ENCODE data around the gene CD7. TPM values are rescaled to one million over a fixed set of nuclear protein-coding genes. Genes with fewer than 3 reads are reported as not detected.

The CD7 gene
- total RNA-seq, 1 donor from 2014 or later = 345 TPM

DNA sequence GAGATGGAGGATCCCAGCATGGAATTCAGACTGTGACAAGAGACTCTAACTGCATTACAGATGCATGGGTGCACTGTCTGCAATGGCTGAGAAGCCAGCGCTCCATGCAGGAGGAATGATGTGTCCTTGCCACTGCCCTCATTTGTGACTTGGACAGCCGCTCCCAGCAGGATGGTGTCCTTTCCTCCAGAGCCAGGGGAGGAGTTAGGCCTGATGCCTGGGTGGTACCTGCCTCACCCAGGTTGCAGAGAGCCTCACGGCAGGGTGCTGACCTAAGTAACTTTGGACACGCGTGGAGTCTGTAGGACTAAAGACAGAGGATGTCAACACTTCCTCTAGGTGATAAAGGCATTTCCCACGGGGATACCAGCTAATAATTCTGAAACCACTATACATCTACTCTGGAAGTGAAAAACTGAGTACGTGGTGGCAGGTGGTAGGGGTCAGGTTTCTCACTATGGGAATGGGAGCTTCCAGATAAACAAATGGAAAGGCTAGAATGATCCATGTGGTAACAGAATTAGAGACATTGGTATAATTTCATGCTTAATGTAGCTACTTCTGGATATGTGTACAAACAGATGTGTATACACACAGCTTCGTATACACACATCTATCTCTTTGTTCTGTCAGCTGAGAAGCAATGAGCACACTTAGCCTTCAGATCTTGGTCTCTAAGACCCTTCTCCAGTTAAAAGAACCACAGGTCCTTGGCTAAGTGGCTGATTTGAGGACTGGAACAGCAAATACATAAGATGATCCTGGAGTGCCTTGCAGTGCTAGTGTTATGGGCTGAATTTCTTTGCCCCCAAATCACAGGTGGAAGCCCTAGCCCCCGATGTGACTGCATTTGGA, 30.2 kb downstream of the CD7 start:
- H3K9me3 Mint-ChIP-seq = no peaks in the 10 kb centered on the region
- intact Hi-C loops (cut with micrococcal nuclease) = no loop called here
- peaks cover 3% of the 10 kb centered on the region for H3K36me3 Mint-ChIP-seq (ENCODE audit: low read depth)
- H3K4me1 Mint-ChIP-seq (ENCODE audit: low read depth) = peaks cover 25% of the 10 kb centered on the region
- no peak overlapping the region for H3K4me3 Mint-ChIP-seq (ENCODE audit: low read depth)
- DNase-seq (ENCODE audit: low spot score) = no peak
- no peak overlapping the region for H3K27ac Mint-ChIP-seq
- peaks cover 5% of the 10 kb centered on the region for H3K27me3 Mint-ChIP-seq (ENCODE audit: low read depth)

DNA sequence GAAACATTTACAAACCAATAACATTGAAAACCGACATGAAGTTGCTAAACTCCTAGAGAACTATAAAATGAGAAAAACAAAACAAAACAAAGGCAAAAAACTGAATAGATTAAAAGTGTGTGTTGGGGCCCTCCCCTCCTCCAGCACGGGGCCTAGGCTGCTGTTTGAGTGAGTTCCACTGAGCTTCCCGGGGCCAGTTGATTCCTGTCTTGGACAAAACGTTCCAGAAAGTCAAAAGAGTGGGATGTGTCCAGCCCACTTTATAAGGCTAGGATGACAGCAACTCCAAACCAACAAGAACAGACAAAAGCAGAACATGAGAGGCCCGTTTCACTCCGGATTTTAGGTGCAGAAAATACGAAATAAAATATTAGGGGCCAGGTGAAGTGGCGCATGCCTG, 32.3 kb downstream of the CD7 start:
- peaks cover 5% of the 10 kb centered on the region for H3K27me3 Mint-ChIP-seq (ENCODE audit: low read depth)
- intact Hi-C loops (cut with micrococcal nuclease) = no loop called here

DNA sequence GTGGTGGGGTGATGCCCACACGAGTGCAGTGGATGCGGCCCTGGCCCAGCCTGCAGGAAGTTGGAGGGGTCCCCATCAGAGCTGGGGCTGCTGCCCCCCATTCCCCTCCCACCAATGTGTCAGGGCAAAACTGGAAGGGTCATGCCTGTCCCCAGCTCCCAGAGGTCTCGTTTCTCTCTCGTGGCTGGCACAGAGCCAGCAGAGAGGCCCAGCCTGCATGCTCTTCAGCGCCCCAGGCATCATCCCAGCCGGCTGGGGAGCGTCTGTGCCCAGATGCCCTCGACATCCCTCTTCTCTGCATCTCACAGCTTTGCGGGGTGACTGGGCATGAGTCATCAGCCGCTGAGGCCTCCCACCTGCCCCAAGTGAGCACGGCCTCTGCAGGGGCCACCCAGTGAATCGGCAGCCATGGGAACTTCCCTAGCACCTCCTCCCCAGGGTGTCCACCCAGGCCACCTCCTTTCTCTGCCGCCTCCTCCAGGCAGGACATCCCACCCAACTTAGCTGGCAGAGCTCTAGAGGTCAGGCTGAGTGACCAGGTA, 34.1 kb downstream of the CD7 start:
- no peak overlapping the region for H3K4me3 Mint-ChIP-seq (ENCODE audit: low read depth)
- H3K27me3 Mint-ChIP-seq (ENCODE audit: low read depth) = peaks cover 5% of the 10 kb centered on the region
- H3K36me3 Mint-ChIP-seq (ENCODE audit: low read depth) = no peaks in the 10 kb centered on the region
- H3K4me1 Mint-ChIP-seq (ENCODE audit: low read depth) = peaks cover 22% of the 10 kb centered on the region
- no peaks in the 10 kb centered on the region for H3K9me3 Mint-ChIP-seq
- no peak for DNase-seq (ENCODE audit: low spot score)
- intact Hi-C loops (cut with micrococcal nuclease) = no loop called here
- H3K27ac Mint-ChIP-seq = peak overlapping the region; percentile 19

More for the DNA sequence above, 32.3 kb downstream of the CD7 start:
- DNase-seq (ENCODE audit: low spot score) = no peak
- H3K27ac Mint-ChIP-seq = no peak overlapping the region
- peaks cover 25% of the 10 kb centered on the region for H3K4me1 Mint-ChIP-seq (ENCODE audit: low read depth)
- H3K4me3 Mint-ChIP-seq (ENCODE audit: low read depth) = no peak overlapping the region
- no peaks in the 10 kb centered on the region for H3K36me3 Mint-ChIP-seq (ENCODE audit: low read depth)
- no peaks in the 10 kb centered on the region for H3K9me3 Mint-ChIP-seq

DNA sequence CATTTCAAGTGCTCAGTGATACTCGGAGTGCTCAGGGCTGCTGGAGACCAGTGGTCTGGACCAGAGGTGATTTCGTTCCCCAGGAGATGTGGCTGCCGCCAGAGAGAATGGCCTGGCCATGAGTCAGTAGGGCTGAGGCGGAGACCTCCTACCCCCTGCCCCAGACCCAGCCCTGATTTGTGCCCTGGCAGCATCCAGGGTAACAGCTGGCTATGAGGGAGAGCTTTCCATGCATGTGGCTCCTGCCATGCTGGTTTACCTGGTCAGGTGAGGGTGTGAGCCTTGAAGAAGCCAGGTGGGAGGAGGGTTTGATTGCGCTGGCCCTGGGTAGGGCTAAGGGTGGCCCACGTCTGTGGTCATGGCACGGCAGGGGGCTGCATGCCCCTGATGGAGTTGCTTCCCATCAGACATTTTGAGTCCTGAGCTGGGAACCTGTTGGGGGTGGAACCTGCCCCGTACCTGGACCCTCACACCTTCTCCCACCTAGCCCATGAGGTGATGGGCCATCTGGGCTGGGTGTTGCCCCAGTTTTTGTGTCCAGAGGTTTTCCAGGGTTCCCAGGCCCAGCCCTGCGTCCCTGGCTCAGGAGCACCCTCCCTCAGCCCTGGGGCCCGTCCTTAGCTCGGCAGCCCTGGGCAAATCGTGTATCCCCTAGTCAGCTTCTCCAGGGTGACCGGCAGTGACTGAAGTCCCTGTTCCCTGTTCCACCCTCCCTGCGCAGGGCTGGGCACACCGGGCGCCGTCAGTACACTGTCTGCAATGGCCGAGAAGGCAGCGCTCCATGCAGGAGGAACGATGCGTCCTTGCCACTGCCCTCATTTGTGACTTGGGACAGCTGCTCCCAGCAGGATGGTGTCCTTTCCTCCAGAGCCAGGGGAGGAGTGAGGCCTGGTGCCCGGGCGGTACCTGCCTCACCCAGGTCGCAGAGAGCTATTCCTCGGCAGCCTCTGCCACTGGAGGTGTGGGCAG, 34.9 kb downstream of the CD7 start:
- Mint-ChIP-seq H3K27me3 (ENCODE audit: low read depth) (peaks cover 5% of the 10 kb centered on the region), H3K27ac (no peak overlapping the region), H3K4me1 (ENCODE audit: low read depth) (peaks cover 18% of the 10 kb centered on the region), H3K9me3 (no peaks in the 10 kb centered on the region), H3K4me3 (ENCODE audit: low read depth) (no peak overlapping the region), H3K36me3 (ENCODE audit: low read depth) (no peaks in the 10 kb centered on the region)
- DNase-seq (ENCODE audit: low spot score) = no peak
- intact Hi-C loops (cut with micrococcal nuclease) = no loop called here

DNA sequence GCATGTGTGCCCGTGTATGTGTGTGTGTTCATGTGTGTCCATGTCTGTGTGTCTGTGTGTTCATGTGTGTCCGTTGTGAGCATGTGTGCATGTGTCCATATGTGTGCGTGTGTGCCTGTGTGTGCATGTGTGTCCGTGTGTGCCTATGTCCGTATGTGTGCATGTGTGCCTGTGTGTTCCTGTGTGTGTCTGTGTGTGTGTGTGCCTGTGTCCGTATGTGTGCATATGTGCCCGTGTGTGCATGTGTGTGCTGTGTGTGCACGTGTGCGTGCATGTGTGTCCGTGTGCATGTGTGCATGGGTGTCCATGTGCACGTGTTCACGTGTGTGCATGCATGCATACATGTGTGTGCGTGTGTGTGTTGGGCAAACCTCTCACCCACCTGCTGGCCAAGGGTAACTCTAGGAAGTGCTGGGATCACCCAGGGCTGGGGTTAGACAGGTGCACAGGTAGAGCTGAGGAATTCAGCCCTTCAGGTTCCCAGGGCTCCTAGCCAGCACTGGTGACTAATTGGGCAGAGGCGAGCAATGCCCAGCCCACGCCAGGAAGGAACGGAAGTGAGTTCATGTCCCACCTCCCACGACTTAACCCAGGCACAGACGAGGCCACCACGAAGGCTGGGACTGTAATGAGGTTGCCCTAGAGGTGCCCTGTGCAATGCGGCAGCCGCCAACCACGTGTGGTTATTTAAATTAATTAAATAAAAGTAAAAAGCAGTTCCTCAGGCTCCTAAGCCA, 35.7 kb downstream of the CD7 start:
- no peaks in the 10 kb centered on the region for H3K9me3 Mint-ChIP-seq
- no peak for DNase-seq (ENCODE audit: low spot score)
- peaks cover 5% of the 10 kb centered on the region for H3K27me3 Mint-ChIP-seq (ENCODE audit: low read depth)
- no peaks in the 10 kb centered on the region for H3K36me3 Mint-ChIP-seq (ENCODE audit: low read depth)
- H3K4me1 Mint-ChIP-seq (ENCODE audit: low read depth) = peaks cover 14% of the 10 kb centered on the region
- H3K27ac Mint-ChIP-seq = no peak overlapping the region
- H3K4me3 Mint-ChIP-seq (ENCODE audit: low read depth) = no peak overlapping the region
- intact Hi-C loops (cut with micrococcal nuclease) = no loop called here

DNA sequence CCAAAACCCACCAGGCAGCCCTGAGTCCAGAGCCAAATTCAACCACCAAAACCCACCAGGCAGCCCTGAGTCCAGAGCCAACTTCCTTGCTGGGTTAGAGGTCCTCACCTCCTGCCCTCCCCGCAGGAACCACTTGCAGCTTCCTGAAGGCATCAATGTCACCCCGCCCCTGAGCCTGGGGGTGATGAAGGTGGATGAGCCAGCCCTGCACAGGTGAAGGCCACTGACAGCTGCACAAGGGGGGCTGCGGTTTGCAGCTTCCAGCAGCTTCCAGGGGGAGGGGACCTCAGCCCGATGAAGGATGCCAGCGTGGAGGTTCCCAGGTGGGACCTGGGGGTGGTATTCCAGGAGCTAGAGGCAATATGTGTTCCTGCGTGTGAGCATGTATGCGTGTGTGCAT, 36.3 kb downstream of the CD7 start:
- Mint-ChIP-seq H3K4me1 (ENCODE audit: low read depth) (peaks cover 14% of the 10 kb centered on the region), H3K4me3 (ENCODE audit: low read depth) (no peak overlapping the region), H3K36me3 (ENCODE audit: low read depth) (no peaks in the 10 kb centered on the region), H3K9me3 (no peaks in the 10 kb centered on the region), H3K27me3 (ENCODE audit: low read depth) (peaks cover 5% of the 10 kb centered on the region), H3K27ac (no peak overlapping the region)
- DNase-seq (ENCODE audit: low spot score) = no peak
- intact Hi-C loops (cut with micrococcal nuclease) = no loop called here

DNA sequence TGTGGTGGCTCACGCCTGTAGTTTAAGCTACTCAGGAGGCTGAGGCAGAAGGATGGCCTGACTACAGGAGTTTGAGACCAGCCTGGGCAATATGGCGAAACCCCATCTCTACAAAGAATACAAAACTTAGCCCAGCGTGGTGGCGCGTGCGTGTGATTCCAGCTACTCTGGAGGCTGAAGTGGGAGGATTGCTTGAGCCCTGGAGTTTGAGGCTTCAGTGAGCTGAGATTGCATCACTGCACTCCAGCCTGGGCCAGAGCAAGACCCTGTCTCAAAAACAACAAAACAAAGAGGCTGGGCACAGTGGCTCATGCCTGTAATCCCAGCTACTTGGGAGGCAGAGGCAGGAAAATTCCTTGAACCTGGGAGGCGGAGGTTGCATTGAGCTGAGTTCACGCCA, 36.9 kb downstream of the CD7 start:
- DNase-seq (ENCODE audit: low spot score) = no peak
- no peaks in the 10 kb centered on the region for H3K36me3 Mint-ChIP-seq (ENCODE audit: low read depth)
- no peak overlapping the region for H3K27ac Mint-ChIP-seq
- intact Hi-C loops (cut with micrococcal nuclease) = no loop called here
- no peaks in the 10 kb centered on the region for H3K9me3 Mint-ChIP-seq
- H3K4me1 Mint-ChIP-seq (ENCODE audit: low read depth) = peaks cover 14% of the 10 kb centered on the region
- peaks cover 5% of the 10 kb centered on the region for H3K27me3 Mint-ChIP-seq (ENCODE audit: low read depth)
- no peak overlapping the region for H3K4me3 Mint-ChIP-seq (ENCODE audit: low read depth)

DNA sequence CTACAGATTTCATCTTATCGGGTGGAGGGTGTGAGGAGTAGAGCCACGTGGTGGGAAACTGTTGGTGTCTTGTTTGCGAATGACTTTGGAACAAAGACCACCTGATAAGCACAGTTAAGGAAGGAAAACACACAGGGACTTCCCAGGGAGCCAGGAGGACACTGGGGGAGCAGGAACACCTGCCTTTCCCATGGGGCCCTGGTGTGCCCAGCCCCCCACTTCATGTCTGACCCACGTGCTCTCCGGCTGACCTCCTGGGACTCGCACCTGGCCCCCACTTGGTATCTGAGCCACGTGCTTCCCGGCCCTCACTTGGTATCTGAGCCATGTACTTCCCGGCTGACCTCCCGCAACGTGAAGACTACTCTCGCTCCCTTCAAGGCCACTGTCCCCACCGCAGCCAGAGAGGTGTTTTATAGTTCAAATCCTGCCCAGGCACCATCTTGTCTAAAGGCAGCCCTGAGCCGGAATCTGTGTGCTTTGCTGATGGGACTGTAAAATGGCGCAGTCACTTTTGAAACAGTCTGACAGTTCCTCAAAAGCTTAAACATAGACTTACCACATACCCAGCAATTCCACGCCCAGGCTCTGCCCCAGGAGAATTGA, 38.5 kb downstream of the CD7 start:
- Mint-ChIP-seq H3K27me3 (ENCODE audit: low read depth) (no peaks in the 10 kb centered on the region), H3K9me3 (no peaks in the 10 kb centered on the region), H3K27ac (no peak overlapping the region), H3K4me1 (ENCODE audit: low read depth) (peaks cover 18% of the 10 kb centered on the region), H3K4me3 (ENCODE audit: low read depth) (no peak overlapping the region), H3K36me3 (ENCODE audit: low read depth) (no peaks in the 10 kb centered on the region)
- DNase-seq (ENCODE audit: low spot score) = no peak
- intact Hi-C loops (cut with micrococcal nuclease) = no loop called here

DNA sequence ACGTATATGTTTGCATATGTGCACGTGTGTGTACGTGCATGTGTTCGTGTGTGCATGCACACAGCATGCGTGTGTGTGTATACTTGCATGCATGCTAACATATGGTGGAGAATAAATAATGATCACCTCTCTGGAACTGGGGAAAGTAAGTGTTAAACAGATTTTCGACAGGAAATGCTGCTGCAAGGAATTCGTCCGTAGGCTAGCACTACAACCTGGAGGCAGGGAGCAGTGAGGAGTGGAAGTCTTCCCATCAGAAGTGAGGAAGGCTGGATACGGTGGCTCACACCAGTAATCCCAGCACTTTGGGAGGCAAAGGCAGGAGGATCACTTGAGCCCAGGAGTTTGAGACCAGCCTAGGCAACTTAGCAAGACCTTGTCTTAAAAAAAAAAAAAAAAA, 39.1 kb downstream of the CD7 start:
- DNase-seq (ENCODE audit: low spot score) = no peak
- no peaks in the 10 kb centered on the region for H3K36me3 Mint-ChIP-seq (ENCODE audit: low read depth)
- H3K9me3 Mint-ChIP-seq = no peaks in the 10 kb centered on the region
- H3K4me1 Mint-ChIP-seq (ENCODE audit: low read depth) = peaks cover 13% of the 10 kb centered on the region
- intact Hi-C loops (cut with micrococcal nuclease) = no loop called here
- H3K4me3 Mint-ChIP-seq (ENCODE audit: low read depth) = no peak overlapping the region
- no peak overlapping the region for H3K27ac Mint-ChIP-seq
- no peaks in the 10 kb centered on the region for H3K27me3 Mint-ChIP-seq (ENCODE audit: low read depth)

DNA sequence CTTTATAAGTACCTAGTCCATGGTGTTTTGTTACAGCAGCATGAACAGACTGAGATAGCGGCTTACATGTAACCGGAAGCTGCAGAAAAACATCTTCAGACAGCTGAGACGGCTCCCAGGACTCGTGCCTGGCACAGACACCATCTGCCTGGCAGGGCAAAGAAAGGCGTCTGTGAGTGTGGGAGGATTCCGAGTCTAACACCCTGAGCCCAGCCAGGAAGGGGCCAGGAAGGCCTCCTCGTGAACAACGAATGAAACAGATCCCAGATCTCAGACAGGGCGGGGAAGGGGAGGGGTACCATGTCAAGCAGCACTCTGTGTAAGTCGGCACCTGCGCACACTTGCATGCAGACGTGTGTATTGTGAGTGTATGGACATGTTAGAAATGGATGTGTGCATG, 39.6 kb downstream of the CD7 start:
- intact Hi-C loops (cut with micrococcal nuclease) = no loop called here

DNA sequence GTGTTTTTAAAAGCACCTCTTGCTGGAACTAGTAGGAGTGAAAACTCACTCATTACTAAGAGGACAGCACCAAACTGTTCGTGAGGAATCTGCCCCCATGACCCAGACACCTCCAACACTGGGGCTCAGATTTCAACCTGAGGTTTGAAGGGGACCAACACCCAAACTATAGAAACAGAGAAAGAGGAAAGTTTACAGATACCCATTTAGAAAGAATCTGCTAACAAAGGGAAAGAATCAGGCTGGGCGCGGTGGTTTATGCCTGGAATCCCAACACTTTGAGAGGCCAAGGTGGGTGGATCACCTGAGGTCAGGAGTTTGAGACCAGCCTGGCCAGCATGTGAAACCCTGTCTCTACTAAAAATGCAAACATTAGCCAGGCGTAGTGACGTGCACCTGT, 40.5 kb downstream of the CD7 start:
- no peaks in the 10 kb centered on the region for H3K27me3 Mint-ChIP-seq (ENCODE audit: low read depth)
- H3K4me1 Mint-ChIP-seq (ENCODE audit: low read depth) = peaks cover 18% of the 10 kb centered on the region
- no peak for DNase-seq (ENCODE audit: low spot score)
- no peaks in the 10 kb centered on the region for H3K9me3 Mint-ChIP-seq
- intact Hi-C loops (cut with micrococcal nuclease) = no loop called here
- no peak overlapping the region for H3K27ac Mint-ChIP-seq
- peaks cover 7% of the 10 kb centered on the region for H3K36me3 Mint-ChIP-seq (ENCODE audit: low read depth)
- no peak overlapping the region for H3K4me3 Mint-ChIP-seq (ENCODE audit: low read depth)

More for the DNA sequence above, 39.6 kb downstream of the CD7 start:
- Mint-ChIP-seq H3K36me3 (ENCODE audit: low read depth) (no peaks in the 10 kb centered on the region), H3K4me3 (ENCODE audit: low read depth) (no peak overlapping the region), H3K9me3 (no peaks in the 10 kb centered on the region), H3K4me1 (ENCODE audit: low read depth) (peaks cover 12% of the 10 kb centered on the region), H3K27me3 (ENCODE audit: low read depth) (no peaks in the 10 kb centered on the region), H3K27ac (no peak overlapping the region)
- DNase-seq (ENCODE audit: low spot score) = no peak

DNA sequence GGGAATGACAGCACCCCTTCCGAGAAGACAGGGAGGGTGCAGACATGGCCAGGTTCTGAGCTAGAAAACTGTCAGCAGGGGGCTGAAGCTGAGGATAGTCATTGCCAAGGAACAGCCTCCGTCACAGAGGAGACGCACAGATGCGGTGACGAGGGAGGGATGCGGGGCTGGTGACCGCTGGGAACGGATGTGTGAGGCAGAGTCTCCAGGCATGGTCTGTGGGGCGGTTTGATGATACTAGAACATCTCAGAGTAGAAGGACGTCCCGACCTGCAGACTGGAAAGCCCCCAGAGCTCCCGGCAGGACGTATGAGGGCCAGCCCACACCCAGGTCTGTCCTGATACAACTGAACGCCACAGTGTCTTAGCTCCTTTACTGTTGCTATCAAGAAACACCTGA, 42.1 kb downstream of the CD7 start:
- H3K9me3 Mint-ChIP-seq = no peaks in the 10 kb centered on the region
- intact Hi-C loops (cut with micrococcal nuclease) = no loop called here
- peaks cover 16% of the 10 kb centered on the region for H3K4me1 Mint-ChIP-seq (ENCODE audit: low read depth)
- H3K4me3 Mint-ChIP-seq (ENCODE audit: low read depth) = no peak overlapping the region
- H3K27me3 Mint-ChIP-seq (ENCODE audit: low read depth) = no peaks in the 10 kb centered on the region
- peaks cover 21% of the 10 kb centered on the region for H3K36me3 Mint-ChIP-seq (ENCODE audit: low read depth)
- no peak for DNase-seq (ENCODE audit: low spot score)
- no peak overlapping the region for H3K27ac Mint-ChIP-seq

All from activated T-helper 2 cell treated with anti-CD3 and anti-CD28 coated beads, Interferon-gamma antibody, Interleukin-2, Interleukin-4, amounts not matched to agents 10 μg/mL and 5 μg/mL and 100 μg/mL, durations not matched to agents 14 hours and 24 hours and 36 hours (primary cell).